Measurements from ENCODE around the gene IL6. TPM values are rescaled to one million over a fixed set of nuclear protein-coding genes. Genes with fewer than 3 reads are reported as not detected.

The IL6 gene
- total and polyA plus RNA-seq, 7 donors: 2.1 to 43.3 (median 9.7) TPM; not detected in 1

GRCh38 chr7:22728401-22729029 lies 1.5 kb downstream of the IL6 start:
- Histone ChIP-seq H3K27ac (peak overlapping the region in 3 of 4 donors; percentile 69 to 81 (median 77)), H3K4me3 (no peak overlapping the region), H3K27me3 (no peaks in the 10 kb centered on the region), H3K9me3 (no peaks in the 10 kb centered on the region), H3K4me1 (peaks cover 0 to 52% (median 50%) of the 10 kb centered on the region in 4 donors), H3K36me3 (no peaks in the 10 kb centered on the region)
- peak in 1 of 4 experiments; percentile 24 for TF ChIP-seq CTCF (IDR thresholded peaks at IDR 0.05)
- no peak for TF ChIP-seq EP300 (IDR thresholded peaks at IDR 0.05)
- TF ChIP-seq POLR2AphosphoS5 (IDR thresholded peaks at IDR 0.05): no peak
- no peak for TF ChIP-seq POLR2A (IDR thresholded peaks at IDR 0.05)
- no peak for DNase-seq
- intact Hi-C loops (cut with DNase I): loop anchor here (5.0 to 10.0 kb wide), 5 partner anchors 54 to 1304 kb away; partner anchors contain the start of gene SP4
- WGBS, 2 donors: 91 to 95% methylated on average over 1 of the region's 1 CpG

DNA sequence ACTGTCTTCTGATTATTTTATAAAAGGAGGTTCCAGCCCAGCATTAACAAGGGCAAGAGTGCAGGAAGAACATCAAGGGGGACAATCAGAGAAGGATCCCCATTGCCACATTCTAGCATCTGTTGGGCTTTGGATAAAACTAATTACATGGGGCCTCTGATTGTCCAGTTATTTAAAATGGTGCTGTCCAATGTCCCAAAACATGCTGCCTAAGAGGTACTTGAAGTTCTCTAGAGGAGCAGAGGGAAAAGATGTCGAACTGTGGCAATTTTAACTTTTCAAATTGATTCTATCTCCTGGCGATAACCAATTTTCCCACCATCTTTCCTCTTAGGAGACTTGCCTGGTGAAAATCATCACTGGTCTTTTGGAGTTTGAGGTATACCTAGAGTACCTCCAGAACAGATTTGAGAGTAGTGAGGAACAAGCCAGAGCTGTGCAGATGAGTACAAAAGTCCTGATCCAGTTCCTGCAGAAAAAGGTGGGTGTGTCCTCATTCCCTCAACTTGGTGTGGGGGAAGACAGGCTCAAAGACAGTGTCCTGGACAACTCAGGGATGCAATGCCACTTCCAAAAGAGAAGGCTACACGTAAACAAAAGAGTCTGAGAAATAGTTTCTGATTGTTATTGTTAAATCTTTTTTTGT lies 2.3 kb downstream of the IL6 start:
- Histone ChIP-seq H3K27ac (no peak overlapping the region), H3K4me1 (peaks cover 0 to 44% (median 42%) of the 10 kb centered on the region in 4 donors), H3K27me3 (no peaks in the 10 kb centered on the region), H3K36me3 (no peaks in the 10 kb centered on the region), H3K4me3 (no peak overlapping the region), H3K9me3 (no peaks in the 10 kb centered on the region)
- no peak for TF ChIP-seq EP300 (IDR thresholded peaks at IDR 0.05)
- TF ChIP-seq CTCF (IDR thresholded peaks at IDR 0.05): no peak
- TF ChIP-seq POLR2A (IDR thresholded peaks at IDR 0.05): no peak
- TF ChIP-seq POLR2AphosphoS5 (IDR thresholded peaks at IDR 0.05): no peak
- intact Hi-C loops (cut with DNase I): loop anchor here (5.0 to 10.0 kb wide), 5 partner anchors 53 to 1305 kb away; partner anchors contain the start of gene SP4
- whole genome bisulfite sequencing, 2 donors: 94 to 96% methylated on average over 3 of the region's 3 CpGs
- DNase-seq: no peak

DNA sequence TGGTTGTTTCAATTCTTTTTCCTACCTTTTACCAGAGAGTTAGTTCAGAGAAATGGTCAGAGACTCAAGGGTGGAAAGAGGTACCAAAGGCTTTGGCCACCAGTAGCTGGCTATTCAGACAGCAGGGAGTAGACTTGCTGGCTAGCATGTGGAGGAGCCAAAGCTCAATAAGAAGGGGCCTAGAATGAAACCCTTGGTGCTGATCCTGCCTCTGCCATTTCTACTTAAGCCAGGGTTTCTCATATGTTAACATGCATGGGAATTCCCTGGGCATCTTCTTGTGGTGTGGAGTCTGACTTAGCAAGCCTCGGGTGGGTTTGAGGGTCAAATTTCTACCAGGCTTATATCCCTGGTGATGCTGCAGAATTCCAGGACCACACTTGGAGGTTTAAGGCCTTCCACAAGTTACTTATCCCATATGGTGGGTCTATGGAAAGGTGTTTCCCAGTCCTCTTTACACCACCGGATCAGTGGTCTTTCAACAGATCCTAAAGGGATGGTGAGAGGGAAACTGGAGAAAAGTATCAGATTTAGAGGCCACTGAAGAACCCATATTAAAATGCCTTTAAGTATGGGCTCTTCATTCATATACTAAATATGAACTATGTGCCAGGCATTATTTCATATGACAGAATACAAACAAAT lies 3.2 kb downstream of the IL6 start:
- TF ChIP-seq CTCF (IDR thresholded peaks at IDR 0.05): no peak
- no peak for TF ChIP-seq POLR2AphosphoS5 (IDR thresholded peaks at IDR 0.05)
- no peak for TF ChIP-seq POLR2A (IDR thresholded peaks at IDR 0.05)
- TF ChIP-seq EP300 (IDR thresholded peaks at IDR 0.05): no peak
- Histone ChIP-seq H3K27ac (no peak overlapping the region), H3K27me3 (no peaks in the 10 kb centered on the region), H3K4me3 (no peak overlapping the region), H3K36me3 (no peaks in the 10 kb centered on the region), H3K4me1 (peaks cover 0 to 35% (median 33%) of the 10 kb centered on the region in 4 donors), H3K9me3 (no peaks in the 10 kb centered on the region)
- WGBS, 2 donors: 67 to 91% methylated on average over 2 of the region's 2 CpGs
- intact Hi-C loops (cut with DNase I): no loop called here
- DNase-seq: no peak

DNA sequence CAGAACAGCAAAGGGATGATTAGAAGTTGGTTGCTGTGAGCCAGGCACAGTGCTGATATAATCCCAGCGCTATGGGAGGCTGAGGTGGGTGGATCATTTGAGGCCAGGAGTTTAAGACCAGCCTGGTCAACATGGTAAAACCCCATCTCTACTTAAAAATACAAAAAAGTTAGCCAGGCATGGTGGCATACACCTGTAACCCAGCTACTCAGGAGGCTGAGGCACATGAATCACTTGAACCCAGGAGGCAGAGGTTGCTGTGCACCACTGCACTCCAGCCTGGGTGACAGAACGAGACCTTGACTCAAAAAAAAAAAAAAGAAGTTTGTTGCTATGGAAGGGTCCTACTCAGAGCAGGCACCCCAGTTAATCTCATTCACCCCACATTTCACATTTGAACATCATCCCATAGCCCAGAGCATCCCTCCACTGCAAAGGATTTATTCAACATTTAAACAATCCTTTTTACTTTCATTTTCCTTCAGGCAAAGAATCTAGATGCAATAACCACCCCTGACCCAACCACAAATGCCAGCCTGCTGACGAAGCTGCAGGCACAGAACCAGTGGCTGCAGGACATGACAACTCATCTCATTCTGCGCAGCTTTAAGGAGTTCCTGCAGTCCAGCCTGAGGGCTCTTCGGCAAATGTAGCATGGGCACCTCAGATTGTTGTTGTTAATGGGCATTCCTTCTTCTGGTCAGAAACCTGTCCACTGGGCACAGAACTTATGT lies 4.1 kb downstream of the IL6 start:
- Histone ChIP-seq H3K4me1 (peaks cover 0 to 26% (median 24%) of the 10 kb centered on the region in 4 donors), H3K9me3 (no peaks in the 10 kb centered on the region), H3K36me3 (no peaks in the 10 kb centered on the region), H3K4me3 (peak overlapping the region in 1 of 4 donors; percentile 21), H3K27ac (peak overlapping the region in 2 of 4 donors; percentile 25 to 54), H3K27me3 (no peaks in the 10 kb centered on the region)
- intact Hi-C loops (cut with DNase I): no loop called here
- WGBS, 2 donors: 68 to 69% methylated on average over 5 of the region's 5 CpGs
- DNase-seq: no peak
- TF ChIP-seq POLR2AphosphoS5 (IDR thresholded peaks at IDR 0.05) (no peak), CTCF (IDR thresholded peaks at IDR 0.05) (no peak), POLR2A (IDR thresholded peaks at IDR 0.05) (no peak), EP300 (IDR thresholded peaks at IDR 0.05) (no peak)

All from sigmoid colon (tissue), 7 donors.